GM12878 (cell line): ENCODE results near the gene ATRN. TPM values are rescaled to one million over a fixed set of nuclear protein-coding genes. Genes with fewer than 3 reads are reported as not detected.

Experiments used
- ATAC-seq: fragments of 200-7000 bp; cut with Tn5 transposase; 3 replicates; pipeline ENCODE4 v1.9.1; 2020; ENCODE audit warnings: mild to moderate bottlenecking, moderate library complexity
- BruUV-seq: library from RNA; stranded (reverse); fragments of 400-500 nt; replicated peaks from 2 replicates; lab custom pipeline; 2021; lab: Mats Ljungman, UMichigan
- CTCF ChIA-PET: fragments of 300-600 bp; sonication (Branson Sonifier 250); formaldehyde crosslinking; extraction: SDS; loops from one replicate; lab custom pipeline; 2021; ENCODE audit warnings: inconsistent platforms; lab: Yijun Ruan, JAX
- POLR2A ChIA-PET: fragments of 350-600 bp; formaldehyde crosslinking; extraction: SDS; loops from one replicate; lab custom pipeline; 2021; ENCODE audit warnings: inconsistent platforms; lab: Charles Lee
- RAD21 ChIA-PET: fragments of 300-600 bp; sonication (Branson Sonifier 250); formaldehyde crosslinking; loops from one replicate; lab custom pipeline; 2023; ENCODE audit warnings: antibody characterized with exemption; ENCODE audit not compliant: unreplicated experiment; lab: Charles Lee
- SMC1A ChIA-PET: fragments of 300-600 bp; sonication (Branson Sonifier 250); formaldehyde crosslinking; loops from one replicate; lab custom pipeline; 2023; ENCODE audit not compliant: unreplicated experiment, uncharacterized antibody; lab: Charles Lee
- DNase-seq: peaks from one replicate; pipeline ENCODE4 v3.0.0-alpha.2; 2011; ENCODE audit warnings: low read depth, low spot score
- FAIRE-seq: peaks from 3 replicates; lab custom pipeline; 2011; peaks lifted over from hg19 to GRCh38; lab: Jason Lieb, UNC
- H2AFZ ChIP-seq: 2 replicates; pipeline ENCODE4 v1.6.0; 2011; ENCODE audit warnings: low read depth, low read length, control low read depth; ENCODE audit not compliant: control insufficient read depth
- H3K27ac ChIP-seq: 2 replicates; pipeline ENCODE4 v1.5.1; 2011; ENCODE audit warnings: control low read depth; ENCODE audit not compliant: control insufficient read depth, insufficient read depth
- H3K27me3 ChIP-seq, 2 experiments: replicated peaks in 1 of 2; 2 replicates each; pipeline versions ENCODE4 v1.6.0 to v1.6.1; 2011; ENCODE audit warnings: low read length in 1 of 2; ENCODE audit not compliant: control insufficient read depth in 2 of 2, insufficient read depth in 2 of 2
- H3K36me3 ChIP-seq, 2 experiments: 2 replicates each; pipeline ENCODE4 v1.5.1; 2011; ENCODE audit warnings: low read length in 1 of 2; ENCODE audit not compliant: control insufficient read depth in 2 of 2, insufficient read depth in 2 of 2
- H3K4me1 ChIP-seq: 2 replicates; pipeline ENCODE4 v1.6.1; 2011; ENCODE audit warnings: mild to moderate bottlenecking, low read length, moderate library complexity, mixed read lengths; ENCODE audit not compliant: control insufficient read depth, insufficient read depth
- H3K4me2 ChIP-seq: 2 replicates; pipeline ENCODE4 v1.6.0; 2011; ENCODE audit warnings: control low read depth; ENCODE audit not compliant: control insufficient read depth, insufficient read depth
- H3K4me3 ChIP-seq: fragments of 200-600 bp; sonication (generic); 2 replicates; pipeline ENCODE4 v1.5.1; 2016
- H3K79me2 ChIP-seq: 2 replicates; pipeline ENCODE4 v1.6.0; 2011; ENCODE audit warnings: low read length; ENCODE audit not compliant: control insufficient read depth, insufficient read depth
- H3K9ac ChIP-seq: 2 replicates; pipeline ENCODE4 v1.8.0; 2011; ENCODE audit warnings: low read length, control low read depth, mixed read lengths; ENCODE audit not compliant: control insufficient read depth, insufficient read depth
- H3K9me3 ChIP-seq: replicated peaks from 3 replicates; pipeline ENCODE4 v1.5.1; 2011; ENCODE audit warnings: mild to moderate bottlenecking, low read length; ENCODE audit not compliant: control insufficient read depth, insufficient read depth
- H4K20me1 ChIP-seq: 2 replicates; pipeline ENCODE4 v1.6.0; 2011; ENCODE audit not compliant: control insufficient read depth, insufficient read depth
- BACH1 ChIP-seq: fragments of 450-650 bp; IDR thresholded peaks from 2 replicates; pipeline ENCODE4 v1.6.1; 2017; ENCODE audit warnings: mild to moderate bottlenecking, borderline replicate concordance
- BMI1 ChIP-seq: fragments of 450-650 bp; IDR thresholded peaks from 2 replicates; pipeline ENCODE4 v1.6.1; 2016; ENCODE audit warnings: mild to moderate bottlenecking, moderate library complexity, borderline replicate concordance
- CBX3 ChIP-seq: fragments of 200-600 bp; sonication (generic); IDR thresholded peaks from 2 replicates; pipeline ENCODE4 v1.6.1; 2016; ENCODE audit warnings: low read depth, borderline replicate concordance
- CHD4 ChIP-seq: fragments of 200-600 bp; sonication (generic); IDR thresholded peaks from 2 replicates; pipeline ENCODE4 v1.6.1; 2016; ENCODE audit warnings: mild to moderate bottlenecking
- CREM ChIP-seq: IDR thresholded peaks from 2 replicates; pipeline ENCODE4 v1.6.1; 2014; ENCODE audit warnings: antibody characterized with exemption, low read depth
- CTCF ChIP-seq, 3 experiments: IDR thresholded peaks in 2 of 3; conservative IDR thresholded peaks in 1 of 3; 2 replicates each; pipeline ENCODE4 v1.5.1; 2011; ENCODE audit warnings: low read depth in 3 of 3, low read length in 3 of 3, mild to moderate bottlenecking in 3 of 3, control low read depth in 2 of 3, moderate library complexity in 2 of 3, inconsistent platforms in 1 of 3, mixed read lengths in 1 of 3; ENCODE audit not compliant: control insufficient read depth in 2 of 3, insufficient read depth in 1 of 3; ENCODE audit errors: extremely low read depth in 1 of 3
- FOXK2 ChIP-seq: fragments of 450-650 bp; IDR thresholded peaks from 2 replicates; pipeline ENCODE4 v1.6.1; 2017; ENCODE audit warnings: mild to moderate bottlenecking, moderate library complexity
- NKRF ChIP-seq: fragments of 450-650 bp; conservative IDR thresholded peaks from 2 replicates; pipeline ENCODE4 v1.6.1; 2017; ENCODE audit warnings: mild to moderate bottlenecking, moderate library complexity
- NR2C2 ChIP-seq: IDR thresholded peaks from 2 replicates; pipeline ENCODE4 v1.6.1; 2011; ENCODE audit warnings: borderline replicate concordance, low read depth; ENCODE audit not compliant: control insufficient read depth, insufficient read length
- POLR2AphosphoS2 ChIP-seq: IDR thresholded peaks from 2 replicates; pipeline ENCODE4 v1.6.1; 2011; ENCODE audit warnings: low read depth, mild to moderate bottlenecking, low read length, improper control_type of control experiment, moderate library complexity
- POU2F2 ChIP-seq: IDR thresholded peaks from 3 replicates; pipeline ENCODE4 v1.6.1; 2011; ENCODE audit warnings: low read depth, mild to moderate bottlenecking, low read length, borderline replicate concordance
- RBBP5 ChIP-seq: fragments of 200-600 bp; sonication (generic); conservative IDR thresholded peaks from 2 replicates; pipeline ENCODE4 v1.6.1; 2016
- RFX5 ChIP-seq: IDR thresholded peaks from 2 replicates; pipeline ENCODE4 v1.6.1; 2011; ENCODE audit warnings: low read depth, low read length, improper control_type of control experiment
- TAF1 ChIP-seq: IDR thresholded peaks from 2 replicates; pipeline ENCODE4 v1.6.1; 2011; ENCODE audit warnings: mild to moderate bottlenecking, low read depth, low read length, borderline replicate concordance
- WGBS: methylation state at CpG from one replicate; pipeline ENCODE4 v1.1.6; 2016; ENCODE audit warnings: low lambda C conversion rate; ENCODE audit not compliant: insufficient replicate concordance, insufficient coverage; ENCODE audit errors: missing lambda C conversion rate; 5-methylcytosine and 5-hydroxymethylcytosine counted together
- in situ Hi-C: fragments of 300-500 bp; cut with MboI; formaldehyde crosslinking; loops from 9 replicates; pipeline ENCODE4 v1.14.3; 2018; ENCODE audit warnings: mixed read lengths
- intact Hi-C: fragments of 100-400 bp; cut with micrococcal nuclease; formaldehyde crosslinking; loops from one replicate; pipeline ENCODE4 v1.14.2; 2022; ENCODE audit not compliant: unreplicated experiment
- polyA plus RNA-seq, 11 experiments: library from polyadenylated mRNA; depleted of rRNA in 4 of 11; unstranded in 6 of 11; stranded (reverse) in 5 of 11; fragments of >200 nt; fragmentation: Nextera tagmentation in 4 of 11; fragmentation: Illumina TruSeq in 1 of 11; extraction: Ambion mirVana in 4 of 11; extraction: Trizol in 1 of 11; gene quantifications; 1 replicate in 1 of 11; 2 replicates in 10 of 11; pipeline versions ENCODE4 v1.2.1 to v1.2.3, GENCODE V29; 2011 to 2016; ENCODE audit warnings: inconsistent platforms in 2 of 11, missing spikeins in 2 of 11, low read depth in 1 of 11
- total RNA-seq, 4 experiments: library from RNA; depleted of rRNA in 3 of 4; stranded (reverse); fragments of >200 nt in 3 of 4; fragmentation: Illumina TruSeq in 1 of 4; extraction: Trizol in 1 of 4; gene quantifications; 2 replicates each; pipeline versions ENCODE4 v1.2.1 to v1.2.3, GENCODE V29; 2013 to 2021

Gene ATRN
- total and polyA plus RNA-seq, 10 of the 15 experiments (the other 5 are each of a cell fraction or from before 2014, with no cell fraction given) = 0.71 to 11.6 (median 6.9) TPM

- ChIA-PET CTCF (interaction anchor here (0.7 to 0.9 kb wide), 2 partner anchors 60 to 433 kb away, joined by 3 read pairs; no protein-coding TSS in a partner anchor), SMC1A (no interaction called here), POLR2A (no interaction called here), RAD21 (no interaction called here)
- FAIRE-seq (no peak), DNase-seq (no peak), ATAC-seq (peak; percentile 28; the same call in 2 of the 3 replicates)
- intact Hi-C loops = no loop called here
- Histone ChIP-seq H3K27me3 (no peaks in the 10 kb centered on the region), H2AFZ (no peak overlapping the region), H3K9me3 (no peaks in the 10 kb centered on the region), H3K9ac (no peak overlapping the region), H3K79me2 (no peaks in the 10 kb centered on the region), H3K4me2 (no peak overlapping the region), H3K4me3 (no peak overlapping the region), H3K27ac (no peak overlapping the region), H3K36me3 (no peaks in the 10 kb centered on the region; a peak in 1 of 4 replicates), H3K4me1 (no peaks in the 10 kb centered on the region), H4K20me1 (no peaks in the 10 kb centered on the region)
- in situ Hi-C loops = no loop called here
- no peak for TF ChIP-seq BMI1
- BruUV-seq = no TSS peak
- 50% methylated on average over 9 of the region's 9 CpGs for WGBS
Measured at GRCh38 chr20:3651204-3651962, 180.6 kb downstream of the ATRN start.

- SMC1A ChIA-PET = interaction anchor here (0.5 kb wide), 1 partner anchor 72 kb away, joined by 4 read pairs; no protein-coding TSS in a partner anchor
- no peaks in the 10 kb centered on the region for H3K9me3 ChIP-seq
- POLR2A ChIA-PET = no interaction called here
- RAD21 ChIA-PET = no interaction called here
- no peak for ATAC-seq
- DNase-seq = no peak
- H3K27ac ChIP-seq = no peak overlapping the region
- H3K4me2 ChIP-seq = no peak overlapping the region
- CTCF ChIA-PET = interaction anchor here (0.9 kb wide), 1 partner anchor 59 kb away, joined by 3 read pairs; no protein-coding TSS in a partner anchor
- BruUV-seq = no TSS peak
- no peak for FAIRE-seq
- no peaks in the 10 kb centered on the region for H4K20me1 ChIP-seq
- no peaks in the 10 kb centered on the region for H3K36me3 ChIP-seq
- intact Hi-C loops (no loop called here), in situ Hi-C loops (no loop called here)
- no peaks in the 10 kb centered on the region for H3K27me3 ChIP-seq
- no peaks in the 10 kb centered on the region for H3K79me2 ChIP-seq
- 94% methylated on average over 9 of the region's 9 CpGs for WGBS
- no peak overlapping the region for H2AFZ ChIP-seq
- no peaks in the 10 kb centered on the region for H3K4me1 ChIP-seq
- no peak overlapping the region for H3K9ac ChIP-seq
- no peak overlapping the region for H3K4me3 ChIP-seq
- TF ChIP-seq BACH1 (no peak), FOXK2 (no peak), CTCF (IDR thresholded peaks at IDR 0.05 in 2 of 3, conservative IDR thresholded peaks at IDR 0.05 in 1 of 3; ENCODE audit: control insufficient read depth in 2 of 3, extremely low read depth in 1 of 3, insufficient read depth in 1 of 3, low read depth in 3 of 3, low read length in 3 of 3) (no peak), POU2F2 (no peak), CBX3 (no peak), RBBP5 (no peak), RFX5 (no peak), NR2C2 (no peak), TAF1 (no peak), CHD4 (no peak), POLR2AphosphoS2 (no peak), CREM (no peak), NKRF (no peak)
Measured at GRCh38 chr20:3652221-3652620, 181.4 kb downstream of the ATRN start.
